ENCODE measurements around the gene SIRT3. TPM values are rescaled to one million over a fixed set of nuclear protein-coding genes. Genes with fewer than 3 reads are reported as not detected.
A peak's percentile ranks its signal among the peaks of the same experiment; 100 is the strongest.

The SIRT3 gene
- total RNA-seq, 1 experiment from 2014 or later = 13.9 TPM

DNA sequence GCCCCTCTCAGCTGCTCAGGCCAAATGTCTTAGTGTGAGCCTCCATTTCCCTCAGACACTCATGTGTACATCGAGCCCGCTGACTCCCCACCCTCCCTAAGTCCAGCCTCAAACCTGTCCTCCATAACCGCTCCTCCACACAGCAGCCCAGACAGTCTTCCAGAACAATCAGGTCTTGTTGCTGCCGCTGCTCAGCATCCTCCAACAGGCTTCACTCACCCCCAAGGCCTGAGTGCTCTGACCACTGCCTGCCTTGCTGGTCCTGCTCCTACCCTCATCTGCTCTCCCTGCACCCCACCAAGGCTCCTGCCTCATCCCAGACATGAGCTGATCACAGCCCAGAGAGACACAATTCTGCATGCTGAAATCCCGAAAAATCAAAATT, 17.7 kb upstream of the SIRT3 start:
- no peak overlapping the region for H2BK5ac ChIP-seq (ENCODE audit: insufficient read length, low read length)

More for the DNA sequence above, 17.7 kb upstream of the SIRT3 start:
- Histone ChIP-seq H3K4me1 (ENCODE audit: insufficient read depth, low read length) (no peaks in the 10 kb centered on the region), H3T11ph (ENCODE audit: low read length) (no peak overlapping the region), H3K18ac (ENCODE audit: insufficient read length, low read depth, low read length) (no peak overlapping the region), H3K27me3 (ENCODE audit: insufficient read depth, low read length) (no peaks in the 10 kb centered on the region), H2AFZ (ENCODE audit: low read length) (no peak overlapping the region), H2BK15ac (ENCODE audit: low read depth, low read length) (no peak overlapping the region), H3K9me3 (ENCODE audit: control insufficient read depth, low read depth, low read length) (no peaks in the 10 kb centered on the region), H3K14ac (ENCODE audit: insufficient read depth, low read length) (no peak overlapping the region), H4K20me1 (ENCODE audit: control insufficient read depth, insufficient read depth, insufficient read length) (no peaks in the 10 kb centered on the region), H3K4me2 (ENCODE audit: insufficient read depth, insufficient read length, low read length) (no peak overlapping the region), H2AK5ac (ENCODE audit: insufficient read length, low read length) (no peak overlapping the region), H4K8ac (replicated peaks; ENCODE audit: insufficient read length, low read depth, low read length) (no peak overlapping the region), H4K91ac (ENCODE audit: insufficient read length, low read depth, low read length) (no peak overlapping the region), H3K27ac (ENCODE audit: insufficient read length, low read depth, low read length) (no peak overlapping the region), H3K4ac (ENCODE audit: low read depth, low read length) (no peak overlapping the region), H2BK20ac (ENCODE audit: low read depth, low read length, poor library complexity, severe bottlenecking) (no peak overlapping the region), H3K79me1 (ENCODE audit: insufficient read depth, low read depth, low read length, poor library complexity, severe bottlenecking) (no peaks in the 10 kb centered on the region), H3K23ac (ENCODE audit: insufficient read length, low read depth, low read length) (no peak overlapping the region), H4K5ac (ENCODE audit: insufficient read length, low read depth, low read length) (no peak overlapping the region), H3K56ac (ENCODE audit: insufficient read length, low read depth, low read length) (no peak overlapping the region), H3K9ac (ENCODE audit: extremely low read depth, insufficient read length, low read length) (no peak overlapping the region), H3K23me2 (ENCODE audit: insufficient read length, low read depth, low read length, poor library complexity, severe bottlenecking) (no peaks in the 10 kb centered on the region), H2BK12ac (ENCODE audit: insufficient read length, low read depth, low read length) (no peak overlapping the region), H3K79me2 (ENCODE audit: insufficient read depth, low read length) (no peaks in the 10 kb centered on the region), H2BK120ac (ENCODE audit: low read depth, low read length, poor library complexity, severe bottlenecking) (no peak overlapping the region)
- DNase-seq = no peak
- H3K9me3 Mint-ChIP-seq = no peaks in the 10 kb centered on the region; a peak in 1 of 5 replicates
- peaks cover 0 to 5% of the 10 kb centered on the region in 2 experiments; a peak in 2 of 4 replicates for H3K4me1 Mint-ChIP-seq
- peak overlapping the region in 1 of 3 experiments; percentile 37; a peak in 2 of 7 replicates for H3K27ac Mint-ChIP-seq
- H3K36me3 Mint-ChIP-seq (ENCODE audit: insufficient read depth in 1 of 3, low read depth in 3 of 3) = peaks cover 26 to 40% (median 31%) of the 10 kb centered on the region in 3 experiments
- TF ChIP-seq, protein P1, sequence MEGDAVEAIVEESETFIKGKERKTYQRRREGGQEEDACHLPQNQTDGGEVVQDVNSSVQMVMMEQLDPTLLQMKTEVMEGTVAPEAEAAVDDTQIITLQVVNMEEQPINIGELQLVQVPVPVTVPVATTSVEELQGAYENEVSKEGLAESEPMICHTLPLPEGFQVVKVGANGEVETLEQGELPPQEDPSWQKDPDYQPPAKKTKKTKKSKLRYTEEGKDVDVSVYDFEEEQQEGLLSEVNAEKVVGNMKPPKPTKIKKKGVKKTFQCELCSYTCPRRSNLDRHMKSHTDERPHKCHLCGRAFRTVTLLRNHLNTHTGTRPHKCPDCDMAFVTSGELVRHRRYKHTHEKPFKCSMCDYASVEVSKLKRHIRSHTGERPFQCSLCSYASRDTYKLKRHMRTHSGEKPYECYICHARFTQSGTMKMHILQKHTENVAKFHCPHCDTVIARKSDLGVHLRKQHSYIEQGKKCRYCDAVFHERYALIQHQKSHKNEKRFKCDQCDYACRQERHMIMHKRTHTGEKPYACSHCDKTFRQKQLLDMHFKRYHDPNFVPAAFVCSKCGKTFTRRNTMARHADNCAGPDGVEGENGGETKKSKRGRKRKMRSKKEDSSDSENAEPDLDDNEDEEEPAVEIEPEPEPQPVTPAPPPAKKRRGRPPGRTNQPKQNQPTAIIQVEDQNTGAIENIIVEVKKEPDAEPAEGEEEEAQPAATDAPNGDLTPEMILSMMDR (conservative IDR thresholded peaks at IDR 0.05) = no peak
- H3K27me3 Mint-ChIP-seq (ENCODE audit: low read depth) = no peaks in the 10 kb centered on the region; the same call in 1 of the 2 replicates
- no CpG with 5 or more reads among the region's 5 CpGs for WGBS (ENCODE audit: extremely low coverage, insufficient read length, low lambda C conversion rate)
- H3K4me3 Mint-ChIP-seq = peak overlapping the region in 1 of 2 experiments; percentile 31; a peak in 1 of 5 replicates

Data from H9 (cell line).